T-helper 1 cell (primary cell): ENCODE measurements around the gene PCDH9.
"Not testable (repeated sequence)": the region's sequence is repeated elsewhere in the genome, so short reads cannot be mapped to it uniquely, and the experiment has no call there.

Experiments used
- DNase-seq, 5 donors: peaks; one replicate each; pipeline ENCODE4 v3.0.0-alpha.2; 2012 to 2020

The PCDH9 gene

DNA sequence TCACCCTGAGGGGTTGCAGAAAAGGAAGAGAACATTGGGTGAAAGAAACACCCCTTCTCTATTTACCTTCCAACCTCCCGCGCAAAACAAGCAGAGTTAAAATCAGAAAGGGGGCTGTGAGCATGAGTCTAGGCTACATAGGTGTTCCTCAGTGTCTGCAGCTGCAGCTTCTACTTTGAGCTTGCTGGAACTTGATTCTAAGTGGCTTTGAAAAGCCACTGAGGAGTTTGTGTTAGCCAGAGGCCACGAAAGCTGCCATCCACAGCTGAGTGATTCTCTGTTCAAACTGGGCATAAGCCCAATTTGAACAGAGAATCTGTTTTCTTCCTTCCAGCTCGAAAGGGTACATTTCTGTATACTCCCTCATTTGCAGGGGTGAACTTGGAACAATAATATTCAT lies 343.9 kb downstream of the PCDH9 start:
- DNase-seq, result no peak

DNA sequence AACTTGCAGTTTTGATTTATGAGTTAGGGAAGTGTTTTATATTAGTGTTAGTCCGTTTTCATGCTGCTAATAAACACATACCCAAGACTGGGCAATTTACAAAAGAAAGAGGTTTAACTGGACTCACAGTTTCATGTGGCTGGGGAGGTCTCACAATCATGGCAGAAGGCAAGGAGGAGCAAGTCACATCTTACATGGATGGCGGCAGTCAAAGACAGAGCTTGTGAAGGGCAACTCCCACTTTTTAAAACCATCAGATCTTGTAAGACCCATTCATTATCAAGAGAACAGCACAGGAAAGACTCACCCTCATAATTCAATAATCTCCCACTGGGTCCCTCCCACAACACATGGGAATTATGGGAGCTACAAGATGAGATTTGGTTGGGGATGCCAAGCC lies 349.0 kb downstream of the PCDH9 start:
- not testable (repeated sequence) for DNase-seq

DNA sequence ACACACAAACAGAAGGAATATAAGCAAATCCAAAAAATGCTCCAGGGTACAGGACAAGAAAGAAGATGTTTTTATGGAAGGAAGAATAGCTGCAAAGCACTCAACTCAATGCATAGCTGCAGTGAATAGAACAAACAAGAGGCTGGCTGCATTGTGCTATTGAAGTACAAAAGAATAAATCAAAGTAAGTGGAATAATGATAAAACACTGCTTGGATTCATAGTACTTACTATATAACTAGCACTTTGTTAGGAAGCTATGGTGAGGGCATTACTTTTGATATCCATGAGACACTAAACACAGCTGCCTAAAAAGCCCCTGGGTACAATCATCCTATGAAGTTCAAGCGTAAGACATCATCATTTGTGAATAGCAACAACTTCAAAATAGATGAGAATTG lies 350.1 kb downstream of the PCDH9 start:
- no peak for DNase-seq

DNA sequence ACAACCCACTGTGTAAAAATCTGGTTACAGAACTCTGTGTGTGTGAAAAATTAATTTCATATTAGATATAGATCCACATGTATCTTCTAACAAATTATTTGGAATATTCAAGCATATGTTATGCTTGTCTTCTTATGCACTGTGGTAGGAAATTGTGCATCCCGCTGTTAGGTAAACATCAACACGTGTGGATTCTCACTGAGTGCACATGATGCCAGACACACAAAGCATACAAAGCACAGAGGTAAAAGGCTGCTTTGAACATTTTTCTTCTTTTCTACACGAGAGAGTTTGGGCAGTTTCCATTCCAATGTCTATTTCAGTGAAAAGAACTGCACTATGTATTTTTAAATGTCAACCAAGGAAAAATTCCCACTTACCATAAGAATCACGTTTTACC lies 354.9 kb downstream of the PCDH9 start:
- DNase-seq, result no peak

DNA sequence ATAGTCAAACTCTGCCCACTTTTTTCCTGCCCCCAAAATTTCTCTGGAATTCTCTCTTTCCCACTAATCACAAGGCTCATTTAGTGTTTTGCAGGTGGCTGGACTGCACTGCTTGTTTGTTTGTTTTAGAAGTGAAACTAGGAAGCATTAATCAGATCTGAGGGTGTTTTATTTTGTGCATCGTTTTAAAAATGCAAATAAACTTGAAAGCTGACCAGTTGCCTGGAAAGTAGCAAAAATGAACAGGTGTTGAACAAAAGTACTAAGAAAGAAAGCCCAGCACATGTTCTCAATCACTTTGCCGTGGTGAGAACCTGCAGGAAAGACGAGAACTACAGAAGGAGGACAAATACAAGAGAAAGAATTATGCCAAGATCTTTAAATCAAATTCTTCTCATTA lies 365.5 kb downstream of the PCDH9 start:
- no peak for DNase-seq

DNA sequence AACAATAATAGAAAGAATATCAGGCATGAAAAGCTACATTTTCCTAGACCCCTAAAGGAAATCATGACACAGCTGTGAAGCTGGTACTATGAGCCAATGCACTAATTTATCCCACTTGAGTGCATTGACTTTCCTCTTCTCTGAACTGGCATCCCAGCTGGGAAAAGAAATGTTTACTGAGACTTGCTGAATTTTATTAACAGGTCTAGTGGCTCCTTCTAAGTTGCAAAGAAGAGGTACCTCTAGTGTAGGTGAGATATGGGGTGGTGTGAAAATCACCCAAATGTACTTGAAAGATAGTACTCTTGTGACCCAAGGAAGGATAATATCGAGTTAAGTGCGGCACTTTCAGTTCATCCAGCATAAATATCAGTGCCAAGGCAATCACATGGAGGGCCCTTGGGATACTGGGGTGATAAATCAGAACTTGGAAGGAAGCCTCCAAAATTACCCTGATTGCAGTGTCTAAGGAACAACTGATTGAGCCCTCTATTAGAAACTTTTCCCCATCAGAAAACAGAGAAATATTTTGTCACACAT lies 369.2 kb downstream of the PCDH9 start:
- DNase-seq, result no peak

DNA sequence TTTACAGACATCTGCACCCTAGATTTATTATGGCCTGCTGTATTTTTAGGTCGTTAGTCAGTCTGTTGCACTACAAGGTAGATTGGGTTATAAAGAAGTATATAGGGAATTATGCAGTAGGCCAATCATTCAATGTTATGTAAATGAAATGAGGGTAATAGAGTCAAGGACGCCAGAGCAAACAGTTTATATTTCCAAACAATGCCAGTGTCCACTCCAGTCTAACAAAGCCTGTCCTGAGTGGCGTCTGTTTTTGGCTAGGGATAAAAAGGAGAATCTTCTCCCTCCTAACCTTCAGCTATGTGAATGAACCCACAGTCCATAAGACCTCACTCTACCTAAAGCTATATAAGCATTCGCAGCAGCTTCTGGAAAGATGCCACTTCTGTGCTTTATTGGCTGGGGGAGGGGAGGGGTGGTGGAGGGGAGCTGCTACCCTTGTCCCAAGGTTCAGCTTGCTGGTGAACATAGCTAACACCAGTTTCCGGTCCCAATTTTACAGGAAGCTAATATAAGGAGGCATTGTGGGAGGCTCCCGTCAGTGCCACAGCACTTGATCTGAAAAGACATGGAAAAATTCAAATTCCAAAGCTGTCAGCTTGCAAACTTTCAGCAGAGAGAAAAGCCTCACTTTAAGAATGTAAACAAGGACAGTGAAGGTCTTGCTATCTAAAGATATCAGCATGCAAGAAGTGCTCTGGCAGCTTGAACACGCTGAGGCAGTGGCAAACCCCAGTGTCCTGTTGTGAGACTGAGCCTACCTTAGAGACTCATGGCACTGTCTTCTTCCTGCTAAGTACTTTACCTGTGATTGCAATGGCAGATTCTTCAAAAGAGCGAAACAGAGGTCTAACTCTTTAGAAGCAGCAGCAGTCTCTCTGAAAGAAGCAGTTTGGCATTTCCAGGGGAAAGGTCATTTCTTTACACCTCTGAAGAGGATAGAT lies 369.9 kb downstream of the PCDH9 start:
- no peak for DNase-seq

DNA sequence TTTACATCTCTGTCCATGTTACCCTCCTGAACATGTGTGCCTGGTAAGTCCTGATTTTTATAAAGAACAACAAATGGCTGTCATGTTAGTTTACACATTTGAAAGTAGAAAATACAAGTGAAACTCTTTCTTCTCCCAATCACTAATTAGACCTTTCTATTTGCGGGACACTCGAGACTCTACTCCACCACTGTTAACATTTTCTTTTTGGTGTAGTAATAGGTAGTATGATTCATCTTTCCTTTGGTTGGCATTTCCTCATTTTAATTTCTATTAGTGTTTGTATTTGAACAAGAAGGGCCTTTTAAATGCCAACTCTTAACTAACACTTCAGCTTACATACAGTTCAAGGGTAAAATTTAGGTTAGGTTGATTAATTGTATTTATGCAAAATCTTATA lies 371.1 kb downstream of the PCDH9 start:
- DNase-seq, result no peak

DNA sequence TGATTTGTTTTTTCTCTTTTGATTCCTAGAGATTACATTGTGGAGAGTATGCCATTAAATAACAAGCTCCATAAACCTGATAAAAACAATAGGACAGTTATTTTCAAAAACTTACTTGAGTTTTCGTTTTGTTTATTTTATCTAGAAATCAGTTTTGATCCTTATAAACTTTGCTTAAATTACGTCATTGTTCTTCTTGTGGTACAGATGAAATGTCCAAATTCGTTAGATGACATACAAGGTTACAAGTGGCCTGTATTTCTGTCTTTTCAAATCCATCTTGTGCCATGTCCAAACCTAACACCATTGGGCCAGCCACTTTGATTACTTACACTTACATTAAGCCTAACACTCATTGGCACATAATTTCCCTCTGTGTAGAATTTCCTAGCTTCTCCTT lies 372.0 kb downstream of the PCDH9 start:
- no peak for DNase-seq

DNA sequence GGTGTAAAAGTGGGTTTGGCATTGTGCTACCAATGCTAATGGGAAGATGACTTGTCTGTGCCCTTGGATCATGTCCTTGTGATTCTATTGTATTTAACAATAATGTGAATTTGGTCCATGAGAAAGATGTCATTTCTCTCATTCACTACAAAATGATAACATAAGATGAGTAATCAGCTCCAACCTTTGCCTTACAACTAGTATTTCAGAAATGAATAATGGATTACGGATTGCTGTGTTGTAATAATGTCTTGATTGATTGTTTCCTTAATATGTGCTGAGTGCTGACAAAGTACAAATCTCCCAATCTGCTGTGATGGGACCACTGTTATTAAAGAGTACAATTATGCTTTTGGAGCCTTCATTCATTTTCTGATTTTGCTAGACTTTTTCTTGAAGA lies 375.0 kb downstream of the PCDH9 start:
- DNase-seq, result no peak

DNA sequence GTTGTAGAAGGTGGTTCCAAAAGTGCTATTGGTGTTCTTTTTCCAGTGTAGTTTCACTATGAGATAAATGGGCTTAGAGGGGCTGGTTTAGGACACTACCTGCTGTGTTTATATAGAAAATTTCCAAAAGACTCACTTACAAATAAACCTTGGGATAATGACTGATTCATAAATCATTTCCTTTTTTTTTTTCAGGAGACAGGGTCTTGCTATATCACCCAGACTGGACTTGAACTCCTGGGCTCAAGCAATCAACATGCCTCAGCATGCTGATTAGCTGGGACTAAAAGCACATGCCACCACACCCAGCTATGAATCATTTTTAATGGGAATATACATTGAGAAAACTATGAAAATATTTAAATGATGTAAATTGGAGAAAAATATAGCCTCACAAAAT lies 376.6 kb downstream of the PCDH9 start:
- DNase-seq, result no peak

DNA sequence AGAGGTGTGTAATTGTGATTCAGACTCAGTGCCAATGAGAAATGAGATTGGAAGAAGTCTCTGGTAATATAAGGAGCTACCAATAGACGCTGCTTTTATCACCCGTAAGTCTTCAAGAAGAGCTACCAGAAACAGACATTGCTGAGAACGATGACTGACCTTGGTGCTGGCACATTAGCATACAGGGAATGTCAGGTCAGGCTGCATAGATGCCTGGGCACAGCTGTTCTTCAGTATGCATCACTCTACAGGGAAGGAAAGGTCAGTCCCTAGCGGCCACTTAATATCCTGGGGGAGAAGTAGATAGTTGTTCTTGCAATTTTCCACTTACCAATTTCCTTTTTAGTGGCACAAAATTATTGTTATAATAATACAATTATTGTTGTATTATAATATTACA lies 380.4 kb downstream of the PCDH9 start:
- DNase-seq, result no peak

DNA sequence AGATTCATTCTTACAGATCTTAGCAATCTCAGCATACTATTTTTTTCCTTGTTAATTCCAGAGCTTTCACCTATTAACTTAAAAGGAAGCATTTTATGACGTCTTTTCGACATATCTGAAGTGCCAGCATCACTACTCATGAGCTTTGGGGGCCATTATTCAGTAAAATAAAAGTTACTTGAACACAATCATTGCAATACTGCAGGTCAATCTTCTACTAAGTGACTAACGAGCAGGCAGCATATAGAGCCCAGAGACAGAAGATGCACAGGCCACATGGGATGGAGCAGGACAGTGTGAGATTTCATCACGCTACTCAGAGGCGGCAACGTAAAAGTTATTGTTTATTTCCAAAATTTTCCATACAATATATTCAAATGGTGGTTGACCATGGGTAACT lies 382.6 kb downstream of the PCDH9 start:
- no peak for DNase-seq

DNA sequence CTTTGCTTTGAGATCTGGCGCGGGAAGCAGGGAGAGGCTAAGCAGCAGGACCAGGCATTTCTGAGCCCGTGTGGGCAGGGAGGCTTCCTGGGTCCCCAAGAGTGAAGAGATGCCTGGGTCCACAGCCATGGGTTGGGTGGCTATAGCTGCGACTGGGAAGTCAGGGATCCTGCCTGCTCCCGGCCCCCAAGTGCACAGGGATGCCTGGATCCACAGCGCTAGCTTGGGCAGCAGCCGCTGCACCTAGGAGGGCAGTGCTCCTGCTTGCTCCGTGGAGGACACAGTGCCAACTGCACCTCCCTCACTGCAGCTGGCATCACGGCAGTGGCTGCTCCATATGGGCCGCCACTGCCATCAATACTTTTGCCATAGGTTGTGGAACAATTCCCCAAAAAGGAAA lies 384.7 kb downstream of the PCDH9 start:
- no peak for DNase-seq

DNA sequence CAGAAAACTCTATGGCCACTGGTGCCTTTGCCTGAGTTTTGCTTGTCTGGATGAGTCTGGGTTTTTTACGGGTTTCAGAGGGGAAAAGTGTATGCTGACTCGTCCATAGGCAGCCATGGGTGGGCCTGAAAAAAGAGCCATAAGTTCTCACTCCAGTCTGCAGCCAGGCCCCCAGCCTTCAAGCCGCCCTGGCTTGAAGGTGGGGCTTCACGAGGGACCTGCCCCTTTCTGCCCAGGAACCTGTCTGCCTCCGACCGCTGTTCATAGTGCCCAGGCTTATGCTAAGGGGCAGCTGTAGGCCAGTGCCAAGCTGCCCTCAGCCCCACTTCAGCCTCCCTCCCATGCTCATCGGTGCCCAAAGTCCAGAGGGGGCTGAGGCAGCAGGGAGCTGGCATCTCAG lies 385.2 kb downstream of the PCDH9 start:
- DNase-seq, result no peak

DNA sequence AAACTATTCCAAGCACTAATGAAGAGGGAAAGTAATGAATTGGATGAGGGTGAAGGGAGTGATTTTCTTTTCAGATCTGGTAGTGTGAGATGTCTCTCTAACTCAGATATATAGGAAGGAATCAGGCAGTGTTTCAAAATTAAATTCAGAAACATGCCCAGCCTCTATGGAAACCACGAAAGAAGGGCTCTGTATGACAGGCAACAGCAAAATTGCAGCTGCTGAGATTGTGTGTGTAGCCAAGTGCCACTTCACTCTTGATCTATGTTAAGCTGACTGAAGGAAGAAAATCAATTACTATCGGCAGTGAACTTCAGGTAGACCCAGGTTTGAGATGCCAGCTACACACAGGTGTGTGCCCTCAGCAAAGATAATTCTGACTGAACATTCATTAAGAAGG lies 387.4 kb downstream of the PCDH9 start:
- DNase-seq, result no peak

DNA sequence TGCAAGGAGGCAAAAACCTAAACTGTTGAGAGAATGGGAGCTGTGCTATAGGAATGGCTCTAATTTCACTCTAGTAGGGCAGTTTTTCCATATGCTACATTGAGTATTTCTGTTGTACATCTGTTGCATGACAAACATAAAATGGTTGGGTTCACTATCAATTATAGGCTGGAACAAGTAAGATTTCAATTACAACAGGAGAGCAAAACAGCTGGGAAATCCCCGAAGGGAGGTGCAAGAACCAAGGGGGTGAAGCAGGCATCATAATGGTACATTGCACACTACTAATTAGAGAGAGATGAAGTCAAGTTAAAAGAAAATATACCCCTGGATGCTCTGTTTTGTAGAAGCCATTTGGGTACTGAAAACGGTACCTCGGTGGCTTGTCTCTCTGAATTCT lies 389.5 kb downstream of the PCDH9 start:
- DNase-seq, result no peak

DNA sequence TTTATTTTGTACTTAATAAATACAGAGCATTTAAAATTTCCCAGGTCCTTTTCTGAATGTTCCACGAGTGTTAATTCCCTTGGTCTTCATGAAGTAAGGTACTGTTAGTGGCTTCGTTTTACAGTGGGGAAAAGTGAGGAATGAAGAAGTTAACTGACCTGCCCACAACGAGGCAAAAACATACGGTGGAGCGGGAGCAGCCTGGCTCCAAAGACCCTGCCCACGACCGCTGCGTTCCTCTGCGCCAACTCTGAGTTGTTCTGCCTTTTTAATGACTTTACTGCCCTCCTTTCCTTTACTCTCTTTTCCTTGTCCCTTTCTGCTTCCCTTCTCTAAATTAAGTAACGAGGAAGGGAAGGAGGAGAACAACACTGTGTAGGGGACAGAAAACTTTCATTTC lies 392.9 kb downstream of the PCDH9 start:
- DNase-seq, result no peak

DNA sequence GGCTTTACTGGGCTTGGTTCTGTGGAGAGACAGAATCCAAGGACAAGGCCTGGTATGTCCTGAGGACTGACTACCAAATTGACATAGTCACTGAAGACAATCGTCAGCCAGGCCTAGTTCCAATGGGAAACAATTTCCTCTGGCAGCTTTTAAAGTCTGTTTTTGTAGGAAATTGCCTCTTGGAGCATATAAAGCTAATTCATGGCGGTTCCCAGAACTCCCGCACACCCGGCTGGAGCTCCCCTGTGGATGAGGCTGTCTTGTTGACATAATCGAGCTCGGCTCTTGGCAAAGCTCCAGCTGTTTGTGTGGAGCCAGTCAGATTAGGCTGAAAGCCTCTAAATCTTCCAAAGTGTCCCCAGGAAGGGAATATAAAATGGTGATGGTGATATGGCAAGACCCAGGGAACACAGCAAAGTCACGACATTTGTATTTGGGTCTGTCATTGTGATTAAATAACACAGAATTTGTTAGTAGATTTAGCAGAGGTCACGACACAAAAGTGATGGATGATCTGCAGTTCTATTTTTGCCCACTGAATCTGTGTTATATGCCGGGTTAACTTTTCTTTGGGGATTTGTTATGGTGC lies 395.0 kb downstream of the PCDH9 start:
- no peak for DNase-seq

DNA sequence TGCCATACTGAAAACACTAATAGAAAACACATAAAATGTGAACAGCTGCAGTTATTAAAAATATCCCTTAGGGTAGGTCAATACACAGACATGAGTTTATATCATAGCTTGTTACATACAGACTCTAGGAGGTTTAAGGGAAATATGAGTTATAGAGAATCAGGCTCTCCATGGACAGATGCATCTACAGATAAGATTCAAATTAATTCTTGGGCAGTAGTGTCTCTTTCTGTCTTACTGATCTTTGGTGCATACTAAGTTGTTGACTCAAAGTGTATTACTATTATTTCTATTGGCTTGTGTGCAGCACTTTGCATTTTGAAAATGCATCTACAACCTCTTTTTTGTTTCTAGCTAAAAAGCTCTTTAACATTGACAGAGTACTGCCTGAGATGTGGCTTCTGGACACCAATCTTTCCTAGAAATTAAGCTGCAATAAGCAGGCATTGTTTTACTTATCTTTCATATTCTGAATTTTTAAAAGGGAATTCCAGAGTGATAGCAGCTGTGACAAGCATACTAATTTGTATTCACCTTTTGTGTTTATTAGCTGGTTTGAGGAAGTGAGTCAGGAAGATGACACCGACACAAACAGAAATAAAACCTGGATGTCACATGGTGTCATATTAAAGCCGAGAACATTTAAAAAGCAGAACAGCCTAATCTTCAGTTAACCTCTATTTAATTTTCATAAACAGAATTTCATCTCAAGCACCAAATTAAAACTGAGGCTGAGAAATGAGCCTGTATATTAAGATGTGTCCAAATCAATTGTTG lies 399.0 kb downstream of the PCDH9 start:
- no peak for DNase-seq

DNA sequence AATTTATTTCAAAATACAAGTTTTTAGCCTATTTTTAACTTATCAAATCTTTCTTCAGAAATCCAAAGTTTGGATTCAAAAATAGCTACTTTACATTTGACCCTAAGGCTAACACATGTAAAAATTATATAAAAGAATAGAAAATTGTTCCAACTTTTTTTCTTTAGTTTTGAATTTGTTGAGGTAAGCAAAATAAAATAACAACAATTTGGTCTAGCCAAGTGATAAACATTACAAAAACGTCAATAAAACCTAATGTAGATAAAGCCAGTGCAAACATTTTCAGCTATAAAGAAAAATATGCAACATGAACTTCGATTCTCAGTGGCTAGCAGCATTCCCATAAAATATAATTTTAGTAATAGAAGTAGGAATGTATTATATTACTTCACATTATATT lies 400.3 kb downstream of the PCDH9 start:
- DNase-seq, result no peak

DNA sequence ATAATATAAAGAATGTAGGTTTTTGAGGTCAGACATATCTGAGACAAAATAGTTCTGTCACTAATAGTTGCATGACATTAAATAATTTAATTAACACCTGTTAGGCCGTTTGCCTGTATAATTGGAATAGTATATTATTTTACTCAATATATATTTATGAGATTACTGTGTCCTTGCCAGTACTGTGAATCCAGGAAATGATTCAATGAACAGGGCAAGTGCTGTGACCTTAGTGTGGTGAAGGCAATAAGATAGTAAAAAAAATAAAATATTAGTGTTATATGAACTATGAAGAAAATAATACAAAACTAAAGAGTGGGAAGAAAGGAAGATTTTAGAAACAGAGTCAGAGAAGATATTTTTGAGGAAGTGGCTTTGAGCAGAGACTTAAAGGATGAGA lies 403.7 kb downstream of the PCDH9 start:
- DNase-seq, result no peak

DNA sequence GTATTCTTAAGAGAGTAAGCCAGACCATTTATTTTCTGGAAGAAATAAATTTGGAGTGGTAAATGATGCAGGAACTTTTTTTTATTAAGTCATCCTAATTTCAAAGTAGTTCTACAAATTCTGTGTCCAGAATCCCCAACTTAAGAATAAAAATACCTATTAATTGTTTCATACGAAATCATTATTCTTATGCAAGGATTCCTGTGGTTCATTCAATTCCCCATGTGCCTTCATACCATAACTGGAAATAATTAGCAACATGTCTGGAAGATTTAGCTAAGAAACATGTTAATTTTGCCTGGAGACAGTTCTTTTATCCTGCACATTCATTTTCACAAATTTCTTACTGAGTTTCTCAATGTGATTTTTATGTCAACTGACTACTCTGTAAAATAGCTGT lies 408.6 kb downstream of the PCDH9 start:
- DNase-seq, result no peak

DNA sequence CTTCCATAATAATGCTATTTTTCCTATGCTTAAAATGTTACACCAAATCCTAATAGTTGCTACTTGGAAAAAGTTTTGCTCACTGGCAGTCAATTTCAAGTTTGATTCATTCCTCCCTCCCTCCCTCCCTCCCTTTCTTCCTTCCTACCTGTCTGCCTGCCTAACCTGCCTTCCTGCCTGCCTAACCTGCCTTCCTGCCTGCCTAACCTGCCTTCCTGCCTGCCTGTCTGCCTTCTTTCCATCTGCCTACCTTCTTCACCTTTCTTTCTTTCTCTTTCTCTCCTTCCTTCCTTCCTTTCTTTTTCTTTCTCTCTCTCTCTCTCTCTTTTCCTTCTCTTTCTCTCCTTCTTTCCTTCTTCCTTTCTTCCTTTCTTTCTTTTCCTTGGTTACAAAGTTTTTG lies 418.7 kb downstream of the PCDH9 start:
- no peak for DNase-seq
